Left ventricle myocardium superior (tissue), 1 donor: ENCODE data around the gene BMP3. TPM values are rescaled to one million over a fixed set of nuclear protein-coding genes. Genes with fewer than 3 reads are reported as not detected.

Experiments used
- ATAC-seq: fragments of 200-7000 bp; cut with Tn5 transposase; one replicate; pipeline ENCODE4 v1.9.1; 2020; ENCODE audit warnings: mild to moderate bottlenecking, moderate library complexity
- DNase-seq: peaks from one replicate; pipeline ENCODE4 v3.0.0-alpha.2; 2020
- intact Hi-C: fragments of 100-400 bp; cut with micrococcal nuclease; formaldehyde crosslinking; loops from one replicate; pipeline ENCODE4 v1.11.0; 2022
- total RNA-seq: library from RNA; stranded (reverse); fragmentation: NEBNext Ultra II Directional; extraction: Animal tissue kit (Norgen Biotek cat#: 25700); gene quantifications from one replicate; pipeline ENCODE4 v1.2.1, GENCODE V29; 2021
- donor health status: DM: no; HTN: yes; CAD: no; lungs with severe emphysema.

The BMP3 gene
- total RNA-seq, 1 donor from 2014 or later: not detected

DNA sequence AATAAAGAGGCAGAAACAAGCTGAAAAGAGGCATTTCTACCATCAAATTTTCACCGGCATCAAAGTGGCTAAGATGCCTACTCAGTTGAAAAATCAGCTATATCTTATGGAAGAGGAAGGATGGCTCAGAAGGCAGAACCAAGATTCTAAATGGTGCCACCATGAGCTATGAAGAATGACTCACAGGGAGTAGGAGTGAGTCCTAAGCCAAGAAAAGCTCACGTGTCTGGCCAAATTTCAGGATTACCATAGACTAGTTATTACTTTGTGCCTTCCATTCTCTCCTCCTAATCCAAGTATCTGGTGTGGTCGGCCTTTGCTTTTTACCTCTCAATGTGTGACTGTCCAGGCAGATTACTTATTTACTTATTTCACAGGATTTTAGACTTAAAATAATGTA is 54.8 kb downstream of the BMP3 start:
- intact Hi-C loops: no loop called here
- DNase-seq (no peak), ATAC-seq (no peak)

DNA sequence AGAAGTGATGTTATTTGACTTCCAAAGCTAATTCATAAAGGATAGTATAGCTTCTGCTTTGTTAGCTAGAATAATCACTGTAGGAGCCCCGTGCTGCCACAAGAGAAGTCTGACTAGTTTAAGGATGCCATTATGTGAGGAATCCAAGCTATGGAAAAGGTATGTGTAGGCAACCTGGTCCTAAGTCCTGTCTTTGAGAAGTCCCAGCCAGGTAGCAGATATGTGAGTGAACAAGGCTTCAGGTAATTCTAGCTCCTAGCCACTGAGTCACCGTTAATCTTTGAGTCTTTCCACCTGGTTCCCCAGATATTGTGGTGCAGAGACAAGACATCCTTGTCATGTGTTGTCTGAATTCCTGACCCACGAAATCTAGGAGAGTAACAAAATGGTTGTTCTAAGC is 55.5 kb downstream of the BMP3 start:
- no peak for DNase-seq
- ATAC-seq: no peak
- intact Hi-C loops: no loop called here

DNA sequence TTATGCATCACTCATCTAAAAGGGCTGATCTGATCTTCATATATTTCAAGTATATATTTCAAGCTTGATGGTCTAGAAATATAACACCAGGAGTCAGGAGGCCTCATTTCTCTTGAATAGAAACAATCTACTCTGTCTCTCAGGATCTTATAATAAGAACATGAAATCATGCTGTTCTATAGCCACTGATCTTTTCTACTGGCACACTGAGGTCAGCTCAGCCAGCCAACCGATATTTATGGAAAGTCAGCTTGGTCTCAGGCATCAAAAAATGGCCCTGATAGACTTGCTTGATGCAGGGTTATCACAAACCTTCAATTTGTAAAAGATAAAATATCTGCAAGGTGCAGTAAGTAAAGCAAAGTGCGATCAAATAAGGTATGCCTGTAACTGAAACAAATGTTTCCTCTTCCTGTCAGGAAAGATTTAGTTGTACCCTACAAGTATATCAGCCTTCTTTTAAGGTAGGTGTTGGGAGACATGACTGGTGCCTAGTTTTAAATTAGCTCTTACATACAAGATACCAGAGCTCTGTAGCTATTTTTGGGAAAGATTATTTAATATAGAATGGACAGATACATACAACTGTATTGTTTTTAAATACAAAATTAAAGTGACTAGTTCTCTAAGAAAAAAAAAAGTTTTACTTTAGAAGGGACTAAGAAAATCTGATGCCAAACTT is 63.4 kb downstream of the BMP3 start:
- intact Hi-C loops: no loop called here
- no peak for DNase-seq
- peak; percentile 90 for ATAC-seq

DNA sequence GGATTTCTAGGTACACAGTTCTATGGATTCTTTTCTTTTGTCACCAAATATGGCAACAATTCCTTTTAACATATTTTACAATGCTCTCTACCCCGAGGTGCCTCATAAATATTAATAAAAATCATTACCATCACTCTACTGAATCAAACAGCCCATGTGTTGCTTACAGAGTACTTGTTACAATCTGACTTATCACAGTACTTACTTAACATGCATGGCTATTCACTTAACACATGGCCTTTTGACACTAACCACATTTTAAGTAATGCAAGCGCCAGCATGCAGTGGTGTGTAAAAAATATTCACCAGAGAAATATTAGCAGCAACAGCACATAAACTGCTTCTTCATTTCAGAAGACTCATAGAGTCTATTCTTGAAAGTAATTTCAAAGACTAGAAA is 64.9 kb downstream of the BMP3 start:
- DNase-seq: no peak
- intact Hi-C loops: no loop called here
- no peak for ATAC-seq

DNA sequence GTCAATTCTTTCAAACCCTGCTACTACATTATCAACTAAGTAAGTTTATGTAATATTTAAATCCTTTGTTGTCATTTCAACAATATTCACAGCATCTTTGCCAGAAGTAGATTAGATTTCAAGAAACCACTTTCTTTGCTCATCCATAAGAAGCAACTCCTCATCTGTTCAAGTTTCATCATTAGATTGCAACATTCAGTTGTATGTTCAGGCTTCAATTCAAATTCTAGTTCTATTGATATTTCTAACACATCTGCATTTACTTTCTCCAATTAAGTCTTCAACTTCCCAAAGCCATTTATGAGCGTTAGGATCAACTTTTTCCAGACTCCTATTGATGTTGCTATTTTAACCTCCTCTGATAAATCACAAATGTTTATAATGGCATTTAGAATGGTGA is 66.1 kb downstream of the BMP3 start:
- intact Hi-C loops: no loop called here
- DNase-seq (no peak), ATAC-seq (no peak)

DNA sequence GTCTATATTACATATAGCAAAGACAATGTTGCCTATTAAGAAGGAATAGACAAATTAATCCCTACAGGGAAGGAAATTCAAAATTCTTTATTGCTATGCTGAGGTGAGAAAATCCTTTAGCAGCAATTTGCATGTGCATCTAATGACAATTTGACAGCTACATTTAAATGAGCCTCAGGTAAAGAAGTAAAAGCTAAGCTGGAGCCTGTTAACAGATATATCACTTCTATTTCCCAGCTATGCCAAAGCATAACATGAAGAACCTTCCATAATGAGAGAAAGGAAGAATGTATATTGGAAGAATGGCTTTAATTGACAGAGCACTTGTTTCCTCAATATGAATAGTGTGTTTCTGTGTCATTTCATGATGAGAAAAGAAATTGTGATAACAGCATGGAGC is 71.6 kb downstream of the BMP3 start:
- DNase-seq (no peak), ATAC-seq (no peak)
- intact Hi-C loops: no loop called here

DNA sequence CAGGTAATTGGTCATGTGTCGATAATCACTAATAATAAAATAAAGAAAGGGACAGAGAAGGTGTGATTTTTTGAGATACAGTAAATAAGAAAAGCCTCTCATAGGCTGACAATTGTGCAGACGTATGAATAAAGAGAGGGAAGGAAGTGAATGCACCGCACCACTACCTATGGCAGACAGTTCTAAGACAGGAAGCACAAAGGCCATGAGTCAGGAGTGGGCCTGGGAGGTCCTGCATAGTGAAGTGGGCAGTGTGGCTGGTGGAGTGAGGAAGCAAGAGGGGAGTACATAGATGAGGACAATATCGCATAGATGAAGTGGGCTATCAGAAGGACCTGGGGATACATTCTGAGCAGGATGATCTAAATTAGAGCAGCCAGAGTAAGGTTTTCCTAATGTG is 75.6 kb downstream of the BMP3 start:
- DNase-seq: no peak
- no peak for ATAC-seq
- intact Hi-C loops: no loop called here

Other genes with a start within 250 kb of the BMP3 start
- 0.17 TPM for gene PRKG2, start 184.5 kb downstream of the BMP3 start, total RNA-seq